DND-41 (cell line): ENCODE data around the gene TBC1D22A.
A peak's percentile ranks its signal among the peaks of the same experiment; 100 is the strongest.

Source experiments
- ATAC-seq: fragments of 200-7000 bp; cut with Tn5 transposase; 3 replicates; pipeline ENCODE4 v1.9.1; 2021; ENCODE audit warnings: low read depth; ENCODE audit not compliant: insufficient read depth
- DNase-seq: peaks from one replicate; pipeline ENCODE4 v3.0.0-alpha.2; 2020
- H2AFZ ChIP-seq: 2 replicates; pipeline ENCODE4 v1.6.0; 2012; ENCODE audit warnings: low read depth, low read length
- H3K27ac ChIP-seq: 2 replicates; pipeline ENCODE4 v1.5.1; 2012; ENCODE audit warnings: low read length, inconsistent platforms
- H3K27me3 ChIP-seq: fragments of 200-600 bp; sonication (generic); 2 replicates; pipeline ENCODE4 v1.6.0; 2012; ENCODE audit warnings: low read length, mild to moderate bottlenecking, inconsistent platforms; ENCODE audit not compliant: insufficient read depth, poor library complexity
- H3K36me3 ChIP-seq: 2 replicates; pipeline ENCODE4 v1.5.1; 2012; ENCODE audit warnings: low read length, inconsistent platforms; ENCODE audit not compliant: insufficient read depth
- H3K4me1 ChIP-seq: 2 replicates; pipeline ENCODE4 v1.5.1; 2012; ENCODE audit warnings: mild to moderate bottlenecking, low read length; ENCODE audit not compliant: insufficient read depth
- H3K4me2 ChIP-seq: 2 replicates; pipeline ENCODE4 v1.6.0; 2012; ENCODE audit warnings: mild to moderate bottlenecking, moderate library complexity, low read length, inconsistent platforms; ENCODE audit not compliant: insufficient read depth
- H3K4me3 ChIP-seq, 2 experiments: fragments of 200-600 bp in 1 of 2; shearing (Covaris generic) in 1 of 2; 2 replicates each; pipeline ENCODE4 v1.5.1; 2012 to 2016; ENCODE audit warnings: inconsistent platforms in 2 of 2, low read length in 2 of 2, mild to moderate bottlenecking in 2 of 2, low read depth in 1 of 2, moderate library complexity in 1 of 2
- H3K79me2 ChIP-seq: 2 replicates; pipeline ENCODE4 v1.6.0; 2012; ENCODE audit warnings: low read length, inconsistent platforms; ENCODE audit not compliant: insufficient read depth
- H3K9ac ChIP-seq: 2 replicates; pipeline ENCODE4 v1.6.0; 2012; ENCODE audit warnings: low read depth, mild to moderate bottlenecking, inconsistent platforms, low read length, moderate library complexity
- H3K9me3 ChIP-seq: 2 replicates; pipeline ENCODE4 v1.5.1; 2012; ENCODE audit warnings: low read length, moderate library complexity, mild to moderate bottlenecking, inconsistent platforms; ENCODE audit not compliant: insufficient read depth, severe bottlenecking
- H4K20me1 ChIP-seq: 2 replicates; pipeline ENCODE4 v1.6.0; 2012; ENCODE audit warnings: low read length; ENCODE audit not compliant: insufficient read depth
- EZH2 ChIP-seq: IDR thresholded peaks from 3 replicates; pipeline ENCODE4 v1.6.1; 2012; ENCODE audit warnings: borderline replicate concordance, low read depth, mild to moderate bottlenecking, moderate library complexity, low read length, inconsistent platforms; ENCODE audit not compliant: severe bottlenecking
- TF ChIP-seq, protein P1 (sequence below): IDR thresholded peaks from 2 replicates; pipeline ENCODE4 v1.5.1; 2012; ENCODE audit warnings: borderline replicate concordance, low read length, moderate library complexity, mild to moderate bottlenecking; ENCODE audit not compliant: poor library complexity, severe bottlenecking; ENCODE audit errors: extremely low read depth

TBC1D22A gene

DNA sequence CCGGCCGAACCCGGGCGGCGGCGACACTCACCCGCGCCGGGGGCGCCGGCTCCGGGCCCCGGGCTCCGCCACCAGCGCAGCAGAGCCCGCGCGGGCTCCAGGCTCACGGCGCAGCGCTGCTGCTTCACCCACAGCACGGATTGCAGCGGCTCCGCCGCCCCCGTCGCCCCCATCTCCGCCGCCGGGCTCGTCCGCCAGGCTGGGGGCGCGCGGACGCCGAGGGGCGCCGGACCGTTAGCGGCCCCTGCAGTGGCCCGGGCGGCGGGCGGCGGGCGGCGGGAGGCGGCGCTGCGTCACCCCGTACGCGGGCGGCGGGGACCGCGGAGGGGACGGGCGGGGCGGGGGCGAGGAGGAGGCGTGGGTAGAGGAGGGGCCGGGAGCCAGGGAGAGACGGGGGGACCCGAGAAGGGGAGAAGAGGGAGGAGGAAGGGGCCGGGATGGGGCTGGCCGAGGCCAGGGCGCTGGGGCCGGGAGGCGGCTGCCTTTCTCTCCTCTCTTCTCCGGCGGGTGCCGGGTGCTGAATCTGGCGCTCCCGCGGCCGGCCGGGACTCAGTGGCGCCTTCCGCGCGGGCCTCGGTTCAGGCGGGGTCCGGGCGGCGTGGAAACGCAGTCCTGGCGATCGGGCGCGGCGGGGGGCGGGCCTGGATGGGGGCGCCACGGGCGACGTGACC, 24.3 kb upstream of the TBC1D22A start, which contains the start of gene CERK:
Gene CERK (minus strand): TSS at position 277 of the 671 bp plus-strand sequence. CDS start 104 bp downstream, at position 173.
- H3K27ac ChIP-seq = peak within 1 kb of the TSS; percentile 80
- DNase-seq = peak; percentile 79

DNA sequence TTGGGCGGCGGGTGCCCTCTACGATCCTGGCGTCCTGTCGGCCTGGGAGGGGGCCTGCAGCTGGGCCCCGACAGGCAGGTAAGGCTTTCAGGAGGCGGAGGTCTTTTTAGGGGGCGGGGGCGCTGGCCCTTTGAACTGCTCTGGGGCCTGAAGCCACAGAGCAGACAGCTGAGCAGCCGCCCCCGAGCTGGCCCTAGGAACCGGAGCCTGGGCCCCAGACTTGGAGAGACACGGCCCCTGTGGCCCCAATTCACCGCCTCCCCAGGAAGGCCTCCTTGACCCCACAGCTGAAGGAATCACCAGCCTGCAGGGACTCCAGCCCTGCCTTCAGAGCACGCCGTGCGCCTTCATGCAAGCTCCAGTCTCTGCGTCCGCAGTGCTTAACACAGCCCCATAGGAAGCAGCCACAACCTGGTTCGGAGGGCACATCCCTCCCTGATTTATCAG, 23.8 kb upstream of the TBC1D22A start:
- H3K9me3 ChIP-seq = no peaks in the 10 kb centered on the region
- peaks cover 47% of the 10 kb centered on the region for H3K79me2 ChIP-seq
- H3K4me2 ChIP-seq = peak overlapping the region; percentile 64
- TF ChIP-seq EZH2 = no peak
- TF ChIP-seq, protein P1, sequence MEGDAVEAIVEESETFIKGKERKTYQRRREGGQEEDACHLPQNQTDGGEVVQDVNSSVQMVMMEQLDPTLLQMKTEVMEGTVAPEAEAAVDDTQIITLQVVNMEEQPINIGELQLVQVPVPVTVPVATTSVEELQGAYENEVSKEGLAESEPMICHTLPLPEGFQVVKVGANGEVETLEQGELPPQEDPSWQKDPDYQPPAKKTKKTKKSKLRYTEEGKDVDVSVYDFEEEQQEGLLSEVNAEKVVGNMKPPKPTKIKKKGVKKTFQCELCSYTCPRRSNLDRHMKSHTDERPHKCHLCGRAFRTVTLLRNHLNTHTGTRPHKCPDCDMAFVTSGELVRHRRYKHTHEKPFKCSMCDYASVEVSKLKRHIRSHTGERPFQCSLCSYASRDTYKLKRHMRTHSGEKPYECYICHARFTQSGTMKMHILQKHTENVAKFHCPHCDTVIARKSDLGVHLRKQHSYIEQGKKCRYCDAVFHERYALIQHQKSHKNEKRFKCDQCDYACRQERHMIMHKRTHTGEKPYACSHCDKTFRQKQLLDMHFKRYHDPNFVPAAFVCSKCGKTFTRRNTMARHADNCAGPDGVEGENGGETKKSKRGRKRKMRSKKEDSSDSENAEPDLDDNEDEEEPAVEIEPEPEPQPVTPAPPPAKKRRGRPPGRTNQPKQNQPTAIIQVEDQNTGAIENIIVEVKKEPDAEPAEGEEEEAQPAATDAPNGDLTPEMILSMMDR = no peak
- H2AFZ ChIP-seq = peak overlapping the region; percentile 68
- ATAC-seq = no peak
- H3K4me3 ChIP-seq = peak overlapping the region; percentile 61 to 67; a peak in 3 of 4 replicates
- peak overlapping the region; percentile 90 for H3K9ac ChIP-seq
- peaks cover 23% of the 10 kb centered on the region for H3K36me3 ChIP-seq
- H3K4me1 ChIP-seq = peaks cover 38% of the 10 kb centered on the region
- no peak for DNase-seq
- peak overlapping the region; percentile 23; the same call in 1 of the 2 replicates for H3K27ac ChIP-seq
- H4K20me1 ChIP-seq = peaks cover 23% of the 10 kb centered on the region
- H3K27me3 ChIP-seq = no peaks in the 10 kb centered on the region

More for the DNA sequence above, 24.3 kb upstream of the TBC1D22A start, which contains the start of gene CERK:
- peak; percentile 74 for ATAC-seq
- Histone ChIP-seq H3K36me3 (peaks cover 23% of the 10 kb centered on the region), H3K9me3 (no peaks in the 10 kb centered on the region), H3K4me3 (peak within 1 kb of the TSS; percentile 63 to 67), H4K20me1 (peaks cover 23% of the 10 kb centered on the region), H3K9ac (peak within 1 kb of the TSS; percentile 90), H3K4me1 (peaks cover 38% of the 10 kb centered on the region), H2AFZ (peak within 1 kb of the TSS; percentile 73), H3K27me3 (no peaks in the 10 kb centered on the region), H3K79me2 (peaks cover 52% of the 10 kb centered on the region), H3K4me2 (peak within 1 kb of the TSS; percentile 86)
- TF ChIP-seq, protein P1 = no peak

DNA sequence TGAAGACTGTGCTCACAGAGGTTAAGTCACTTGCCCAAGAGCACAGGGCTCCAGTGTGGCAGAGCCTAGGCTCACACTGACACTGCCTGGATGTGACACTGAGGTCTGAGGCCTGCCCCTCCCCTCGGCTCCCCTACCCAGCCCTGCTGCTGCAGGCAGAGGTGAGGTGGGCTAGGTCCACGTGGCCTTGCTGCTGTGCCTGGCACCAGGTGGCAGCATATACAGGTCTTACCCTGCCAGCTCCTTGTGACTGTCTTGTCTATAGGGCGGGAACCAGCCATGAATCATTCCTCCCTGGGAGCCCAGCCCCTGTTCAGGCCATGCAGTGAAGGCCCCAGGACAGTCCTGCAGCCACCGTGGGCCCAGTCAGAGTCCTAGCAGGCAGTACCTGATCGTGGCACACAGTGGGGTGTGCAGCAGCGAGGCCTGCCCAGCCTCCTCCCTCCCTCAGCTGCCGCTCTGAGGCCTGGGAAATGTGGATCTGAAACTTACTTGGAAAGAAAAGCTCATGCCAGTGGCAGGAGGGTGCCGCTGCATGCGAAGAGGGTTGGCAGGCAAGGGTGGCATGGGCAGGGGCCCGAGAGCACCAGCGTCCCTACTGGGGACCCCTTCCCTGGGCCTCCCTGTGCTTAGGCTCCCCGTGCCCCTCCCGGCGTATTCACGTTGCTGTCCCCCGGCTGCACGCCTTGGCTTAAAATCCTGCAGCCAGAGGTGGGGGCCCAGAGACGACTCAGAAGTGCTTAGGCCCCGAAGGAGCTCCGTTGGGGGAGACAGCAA, 23.2 kb upstream of the TBC1D22A start:
- peak; percentile 52 for DNase-seq
- Histone ChIP-seq H3K4me2 (peak overlapping the region; percentile 64), H2AFZ (no peak overlapping the region), H3K36me3 (peaks cover 19% of the 10 kb centered on the region), H3K27me3 (no peaks in the 10 kb centered on the region), H3K4me1 (peaks cover 38% of the 10 kb centered on the region), H3K9ac (peak overlapping the region; percentile 90), H3K79me2 (peaks cover 41% of the 10 kb centered on the region), H3K9me3 (no peaks in the 10 kb centered on the region), H4K20me1 (peaks cover 23% of the 10 kb centered on the region), H3K4me3 (peak overlapping the region in 1 of 2 experiments; percentile 67; a peak in 2 of 4 replicates), H3K27ac (no peak overlapping the region)
- TF ChIP-seq EZH2 = no peak
- TF ChIP-seq, protein P1 = peak; percentile 60
- peak; percentile 24 for ATAC-seq
